Body of pancreas (tissue), 4 donors: Measurements from ENCODE around the gene DLL4. TPM values are rescaled to one million over a fixed set of nuclear protein-coding genes. Genes with fewer than 3 reads are reported as not detected.
A peak's percentile ranks its signal among the peaks of the same experiment; 100 is the strongest.

Experiments
- ATAC-seq: fragments of 150-250 bp; one replicate; pipeline ENCODE4 v1.9.1; 2016
- DNase-seq, 4 donors: peaks; one replicate each; pipeline ENCODE4 v3.0.0-alpha.2; 2019
- H3K27ac ChIP-seq, 4 donors: fragments of 200-600 bp; sonication (generic); 1 replicate in 3 of 4; 2 replicates in 1 of 4; pipeline versions ENCODE4 v1.5.1 to v1.6.1; 2016 to 2019; ENCODE audit warnings: mild to moderate bottlenecking in 1 of 4, mixed read lengths in 1 of 4, moderate library complexity in 1 of 4
- H3K27me3 ChIP-seq, 2 donors: fragments of 200-600 bp; sonication (generic); one replicate each; pipeline ENCODE4 v1.6.0; 2016; ENCODE audit warnings: mild to moderate bottlenecking in 1 of 2
- H3K36me3 ChIP-seq, 2 donors: fragments of 200-600 bp; sonication (generic); replicated peaks in 1 of 2; 2 replicates each; pipeline ENCODE4 v1.5.1; 2016; ENCODE audit warnings: low read depth in 2 of 2; ENCODE audit not compliant: insufficient read depth in 1 of 2
- H3K4me1 ChIP-seq: fragments of 200-600 bp; sonication (generic); one replicate; pipeline ENCODE4 v1.6.0; 2016
- H3K4me3 ChIP-seq, 2 donors: fragments of 200-600 bp; sonication (generic); 1 replicate in 1 of 2; 2 replicates in 1 of 2; pipeline ENCODE4 v1.5.1; 2016 to 2019
- H3K9me3 ChIP-seq, 3 donors: fragments of 200-600 bp; sonication (generic); 1 replicate in 2 of 3; 2 replicates in 1 of 3; pipeline ENCODE4 v1.5.1; 2016
- CTCF ChIP-seq, 7 experiments: fragments of 450-650 bp in 4 of 7; fragments of 200-600 bp in 3 of 7; sonication (generic) in 3 of 7; IDR thresholded peaks; one replicate each; pipeline ENCODE4 v1.5.1; 2016 to 2019; ENCODE audit warnings: antibody characterized with exemption in 7 of 7
- POLR2A ChIP-seq, 3 donors: fragments of 450-650 bp; IDR thresholded peaks; one replicate each; pipeline ENCODE4 v1.6.1; 2016; ENCODE audit warnings: antibody characterized with exemption in 3 of 3, mild to moderate bottlenecking in 2 of 3
- WGBS, 2 donors: methylation state at CpG; one replicate each; pipeline ENCODE4 v1.1.5; 2017; 5-methylcytosine and 5-hydroxymethylcytosine counted together
- intact Hi-C: fragments of 100-400 bp; cut with DNase I; formaldehyde crosslinking; loops from one replicate; pipeline ENCODE4 v1.15.1; 2023
- total RNA-seq, 2 donors: library from RNA; depleted of rRNA; stranded (reverse); fragments of >200 nt; gene quantifications; one replicate each; pipeline ENCODE4 v1.1.0, GENCODE V29; 2016

DLL4 gene
- total RNA-seq, 2 donors from 2014 or later, result 0.33 to 3.6 TPM

- H3K4me3 ChIP-seq, result no peak overlapping the region
- TF ChIP-seq CTCF (IDR thresholded peaks at IDR 0.05) (no peak), POLR2A (IDR thresholded peaks at IDR 0.05) (no peak)
- H3K9me3 ChIP-seq, result no peaks in the 10 kb centered on the region
- H3K27me3 ChIP-seq, result no peaks in the 10 kb centered on the region
- WGBS, 2 donors, result 61 to 100% methylated on average over 1 to 6 of the region's 6 CpGs
- H3K27ac ChIP-seq, result no peak overlapping the region
- no peaks in the 10 kb centered on the region for H3K36me3 ChIP-seq
- ATAC-seq (no peak), DNase-seq (no peak)
- intact Hi-C loops, result no loop called here
- no peaks in the 10 kb centered on the region for H3K4me1 ChIP-seq
Observed at GRCh38 chr15:40915679-40916078, 13.5 kb upstream of the DLL4 start.

GRCh38 chr15:40917585-40917984 lies 11.6 kb upstream of the DLL4 start:
- no peaks in the 10 kb centered on the region for H3K4me1 ChIP-seq
- ATAC-seq, result no peak
- no peaks in the 10 kb centered on the region for H3K9me3 ChIP-seq
- no peaks in the 10 kb centered on the region for H3K27me3 ChIP-seq
- no peak overlapping the region for H3K27ac ChIP-seq
- no peak overlapping the region for H3K4me3 ChIP-seq
- WGBS, 2 donors, result 63 to 75% methylated on average over 10 to 11 of the region's 11 CpGs
- H3K36me3 ChIP-seq, result no peaks in the 10 kb centered on the region
- TF ChIP-seq CTCF (IDR thresholded peaks at IDR 0.05) (no peak), POLR2A (IDR thresholded peaks at IDR 0.05) (no peak)
- intact Hi-C loops, result no loop called here
- no peak for DNase-seq

- ATAC-seq (peak; percentile 46), DNase-seq (no peak)
- H3K27ac ChIP-seq, result peak overlapping the region in 1 of 4 donors; percentile 17
- no peak for TF ChIP-seq POLR2A (IDR thresholded peaks at IDR 0.05)
- no peak for TF ChIP-seq CTCF (IDR thresholded peaks at IDR 0.05)
- H3K9me3 ChIP-seq, result no peaks in the 10 kb centered on the region
- intact Hi-C loops, result no loop called here
- H3K27me3 ChIP-seq, result no peaks in the 10 kb centered on the region
- no peak overlapping the region for H3K4me3 ChIP-seq
- 67 to 75% methylated on average over 6 to 15 of the region's 15 CpGs for WGBS, 2 donors
- H3K4me1 ChIP-seq, result no peaks in the 10 kb centered on the region
- H3K36me3 ChIP-seq, result no peaks in the 10 kb centered on the region
Observed at GRCh38 chr15:40918146-40918798, 10.9 kb upstream of the DLL4 start.

- ATAC-seq, result no peak
- peak overlapping the region in 1 of 4 donors; percentile 17 for H3K27ac ChIP-seq
Observed at GRCh38 chr15:40918799-40919392, 10.2 kb upstream of the DLL4 start.

More at GRCh38 chr15:40918799-40919392, 10.2 kb upstream of the DLL4 start:
- no peaks in the 10 kb centered on the region for H3K36me3 ChIP-seq
- no peak for TF ChIP-seq POLR2A (IDR thresholded peaks at IDR 0.05)
- TF ChIP-seq CTCF (IDR thresholded peaks at IDR 0.05), result no peak
- no peaks in the 10 kb centered on the region for H3K27me3 ChIP-seq
- WGBS, 2 donors, result 68 to 80% methylated on average over 3 to 19 of the region's 19 CpGs
- H3K9me3 ChIP-seq, result no peaks in the 10 kb centered on the region
- DNase-seq, result no peak
- intact Hi-C loops, result no loop called here
- H3K4me1 ChIP-seq, result no peaks in the 10 kb centered on the region
- H3K4me3 ChIP-seq, result no peak overlapping the region
